ENCODE results near the gene KREMEN1. TPM values are rescaled to one million over a fixed set of nuclear protein-coding genes. Genes with fewer than 3 reads are reported as not detected.

Gene KREMEN1
- total and polyA plus RNA-seq, 4 experiments from 2014 or later: not detected

DNA sequence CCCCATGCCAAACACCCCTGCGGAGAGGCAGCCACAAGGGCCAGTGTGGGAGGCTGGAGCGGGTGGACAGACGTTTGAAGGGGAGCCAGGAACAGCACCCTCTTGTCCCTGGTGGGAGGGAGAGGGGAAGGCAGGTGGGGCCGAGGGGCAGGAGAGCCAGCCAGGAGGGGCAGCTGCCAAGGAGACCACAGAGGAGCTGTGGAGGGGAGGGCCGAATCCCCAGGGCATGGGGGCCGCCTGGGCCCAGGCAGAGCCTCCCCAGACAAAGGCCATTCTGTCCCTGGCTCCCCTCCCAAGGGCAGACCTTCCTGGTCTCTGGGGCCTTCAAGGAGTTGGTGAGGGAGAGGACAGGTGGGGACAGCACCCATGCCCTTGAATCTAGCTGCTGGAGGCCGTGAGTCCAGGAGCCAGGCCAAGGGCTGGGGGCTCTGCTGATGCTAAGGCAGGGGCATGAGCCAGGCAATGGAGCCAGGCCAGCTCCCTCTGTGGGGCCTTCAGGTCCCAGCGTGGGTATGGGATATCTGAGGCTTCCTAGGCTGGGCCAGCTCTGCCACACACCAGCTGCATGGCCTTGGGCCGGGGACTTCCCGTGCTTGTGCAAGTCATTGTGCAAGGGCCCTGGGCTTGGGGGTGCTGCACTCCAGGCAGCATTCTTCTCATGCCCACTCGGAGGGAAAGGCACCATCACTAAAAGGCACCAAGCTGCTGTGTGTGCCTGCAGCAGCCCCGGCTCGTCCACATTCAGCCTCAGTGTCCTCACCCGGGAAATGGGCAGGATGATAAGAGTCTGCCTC, 144.2 kb downstream of the KREMEN1 start:
- Histone ChIP-seq H3K27me3 (ENCODE audit: insufficient read depth, low read length) (no peaks in the 10 kb centered on the region), H3K4me1 (ENCODE audit: insufficient read depth, low read length) (no peaks in the 10 kb centered on the region), H3K27ac (ENCODE audit: low read depth, low read length) (no peak overlapping the region), H3K9me3 (ENCODE audit: control insufficient read depth in 1 of 2, low read length in 2 of 2) (no peaks in the 10 kb centered on the region), H3K4me3 (ENCODE audit: low read length in 2 of 2) (no peak overlapping the region), H3K36me3 (ENCODE audit: insufficient read depth, low read length) (no peaks in the 10 kb centered on the region)
- POLR2A ChIA-PET (ENCODE audit: partially characterized antibody): no interaction called here
- intact Hi-C loops (cut with micrococcal nuclease): no loop called here
- no peaks in the 10 kb centered on the region for H3K9me3 Mint-ChIP-seq
- H3K27me3 Mint-ChIP-seq: peaks cover 0 to 3% of the 10 kb centered on the region in 2 donors
- CTCF ChIA-PET (ENCODE audit: partially characterized antibody): interaction anchor here (1.5 kb wide), 1 partner anchor 29 kb away, joined by 5 read pairs; no protein-coding TSS in a partner anchor
- no peak overlapping the region for H3K4me3 Mint-ChIP-seq
- DNase-seq: no peak
- no peak overlapping the region for H3K27ac Mint-ChIP-seq
- no peaks in the 10 kb centered on the region for H3K4me1 Mint-ChIP-seq
- H3K36me3 Mint-ChIP-seq: no peaks in the 10 kb centered on the region

Other genes with a start within 250 kb of the KREMEN1 start
- under 1 TPM; 0.70 to 0.89 TPM for gene ZNRF3, start 189.5 kb upstream of the KREMEN1 start, total RNA-seq
- under 1 TPM in 1 of 2 donors, not detected in 1; 0.11 TPM for gene ZNRF3, start 189.5 kb upstream of the KREMEN1 start, polyA plus RNA-seq
- gene C22orf31, start 11.2 kb upstream of the KREMEN1 start, total RNA-seq: not detected
- gene C22orf31, start 11.2 kb upstream of the KREMEN1 start, polyA plus RNA-seq: not detected
- not detected for gene EMID1, start 132.9 kb downstream of the KREMEN1 start, total RNA-seq
- under 1 TPM in 1 of 2 donors, not detected in 1; 0.11 TPM for gene EMID1, start 132.9 kb downstream of the KREMEN1 start, polyA plus RNA-seq
- gene RHBDD3, start 194.9 kb downstream of the KREMEN1 start, total RNA-seq: 10 to 100 TPM; 14.2 to 16.1 TPM
- 1 to 10 TPM; 7.8 to 8.0 TPM for gene RHBDD3, start 194.9 kb downstream of the KREMEN1 start, polyA plus RNA-seq
- gene EWSR1, start 195.2 kb downstream of the KREMEN1 start, total RNA-seq: 100 to 1,000 TPM; 247 to 250 TPM
- gene EWSR1, start 195.2 kb downstream of the KREMEN1 start, polyA plus RNA-seq: 100 to 1,000 TPM; 192 to 210 TPM
- gene GAS2L1, start 233.6 kb downstream of the KREMEN1 start, total RNA-seq: 1 to 10 TPM in 1 of 2 experiments, under 1 TPM in 1; 0.47 to 1.2 TPM
- under 1 TPM; 0.81 to 0.88 TPM for gene GAS2L1, start 233.6 kb downstream of the KREMEN1 start, polyA plus RNA-seq
- under 1 TPM; 0.36 to 0.79 TPM for gene RASL10A, start 242.7 kb downstream of the KREMEN1 start, total RNA-seq
- gene RASL10A, start 242.7 kb downstream of the KREMEN1 start, polyA plus RNA-seq: not detected